Right lung (tissue), 5 donors: Measurements from ENCODE around the gene SCP2. TPM values are rescaled to one million over a fixed set of nuclear protein-coding genes. Genes with fewer than 3 reads are reported as not detected.

ENCODE experiments used
- DNase-seq, 2 donors: peaks; one replicate each; pipeline ENCODE4 v3.0.0-alpha.2; 2013
- polyA plus RNA-seq, 5 donors: library from polyadenylated mRNA; unstranded; fragments of 120-200 nt; gene quantifications; one replicate each; pipeline versions ENCODE4 v1.2.1 to v1.2.3, GENCODE V29; 2013; ENCODE audit warnings: inconsistent platforms in 1 of 5, low replicate concordance in 1 of 5; ENCODE audit not compliant: insufficient read length in 5 of 5, insufficient read depth in 1 of 5

SCP2 gene
- polyA plus RNA-seq, 5 donors: 133 to 168 (median 157) TPM

- DNase-seq: no peak
Observed at GRCh38 chr1:53093451-53093754, 166.3 kb downstream of the SCP2 start.

- DNase-seq: no peak
Observed at GRCh38 chr1:53093778-53094532, 166.9 kb downstream of the SCP2 start.

GRCh38 chr1:53094533-53094919 lies 167.4 kb downstream of the SCP2 start:
- no peak for DNase-seq

Other genes with a start within 250 kb of the SCP2 start
- gene COA7, start 228.9 kb upstream of the SCP2 start, polyA plus RNA-seq: 10 to 100 TPM; 10.2 to 14.0 (median 12.2) TPM
- 10 to 100 TPM; 20.7 to 28.2 (median 25.0) TPM for gene ZYG11B, start 200.8 kb upstream of the SCP2 start, polyA plus RNA-seq
- under 1 TPM; 0.10 to 0.16 (median 0.14) TPM for gene ZYG11A, start 84.5 kb upstream of the SCP2 start, polyA plus RNA-seq
- gene ECHDC2, start 5.5 kb upstream of the SCP2 start, polyA plus RNA-seq: 100 to 1,000 TPM; 107 to 184 (median 137) TPM
- gene PODN, start 134.9 kb downstream of the SCP2 start, polyA plus RNA-seq: 10 to 100 TPM; 10.4 to 14.0 (median 11.2) TPM
- gene SLC1A7, start 215.4 kb downstream of the SCP2 start, polyA plus RNA-seq: under 1 TPM; 0.31 to 0.82 (median 0.67) TPM